ENCODE measurements around the gene HRH3. TPM values are rescaled to one million over a fixed set of nuclear protein-coding genes. Genes with fewer than 3 reads are reported as not detected.

Gene HRH3
- total and polyA plus RNA-seq, 2 donors = 0.10 to 0.16 TPM

GRCh38 chr20:62200491-62201172 lies 19.4 kb downstream of the HRH3 start:
- no peak overlapping the region for H3K27ac ChIP-seq (ENCODE audit: low read depth)
- 96% methylated on average over 38 of the region's 38 CpGs for WGBS
- no peaks in the 10 kb centered on the region for H3K4me1 ChIP-seq (ENCODE audit: insufficient read depth)
- H3K4me3 ChIP-seq (ENCODE audit: low read depth, low read length) = no peak overlapping the region
- no peak for DNase-seq (ENCODE audit: extremely low spot score)
- peaks cover 8% of the 10 kb centered on the region for H3K36me3 ChIP-seq (ENCODE audit: insufficient read depth)

GRCh38 chr20:62198931-62199330 lies 21.1 kb downstream of the HRH3 start:
- DNase-seq (ENCODE audit: extremely low spot score) = no peak
- Histone ChIP-seq H3K36me3 (ENCODE audit: insufficient read depth) (peaks cover 8% of the 10 kb centered on the region), H3K4me3 (ENCODE audit: low read depth, low read length) (no peak overlapping the region), H3K27ac (ENCODE audit: low read depth) (no peak overlapping the region), H3K4me1 (ENCODE audit: insufficient read depth) (no peaks in the 10 kb centered on the region)
- WGBS = 98% methylated on average over 18 of the region's 18 CpGs

GRCh38 chr20:62198496-62198895 lies 21.6 kb downstream of the HRH3 start:
- 95% methylated on average over 17 of the region's 17 CpGs for WGBS
- H3K4me1 ChIP-seq (ENCODE audit: insufficient read depth) = no peaks in the 10 kb centered on the region
- DNase-seq (ENCODE audit: extremely low spot score) = no peak
- peaks cover 8% of the 10 kb centered on the region for H3K36me3 ChIP-seq (ENCODE audit: insufficient read depth)
- no peak overlapping the region for H3K4me3 ChIP-seq (ENCODE audit: low read depth, low read length)
- no peak overlapping the region for H3K27ac ChIP-seq (ENCODE audit: low read depth)

DNA sequence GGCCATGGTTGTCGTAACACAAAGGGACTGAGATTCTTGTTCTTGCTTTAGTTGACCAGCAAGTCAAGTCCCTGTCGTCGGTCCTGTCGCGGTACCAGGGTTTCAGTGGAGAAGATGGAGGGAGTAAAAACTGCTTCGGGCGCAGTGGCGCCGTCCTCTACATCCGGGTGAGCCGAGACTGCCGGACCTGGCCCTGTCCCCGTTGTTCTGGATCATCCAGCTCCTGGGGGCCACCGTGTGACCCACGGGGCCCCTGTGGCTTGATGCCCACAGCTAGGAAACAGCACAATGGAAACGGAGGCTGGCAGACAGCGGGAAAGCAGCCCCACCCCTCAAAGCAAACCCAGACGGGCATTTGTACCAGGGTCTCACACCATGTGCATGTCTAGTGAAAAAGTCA lies 22.3 kb downstream of the HRH3 start:
- Histone ChIP-seq H3K4me3 (ENCODE audit: low read depth, low read length) (no peak overlapping the region), H3K4me1 (ENCODE audit: insufficient read depth) (no peaks in the 10 kb centered on the region), H3K36me3 (ENCODE audit: insufficient read depth) (peaks cover 8% of the 10 kb centered on the region), H3K27ac (ENCODE audit: low read depth) (no peak overlapping the region)
- 93% methylated on average over 18 of the region's 18 CpGs for WGBS
- DNase-seq (ENCODE audit: extremely low spot score) = no peak

DNA sequence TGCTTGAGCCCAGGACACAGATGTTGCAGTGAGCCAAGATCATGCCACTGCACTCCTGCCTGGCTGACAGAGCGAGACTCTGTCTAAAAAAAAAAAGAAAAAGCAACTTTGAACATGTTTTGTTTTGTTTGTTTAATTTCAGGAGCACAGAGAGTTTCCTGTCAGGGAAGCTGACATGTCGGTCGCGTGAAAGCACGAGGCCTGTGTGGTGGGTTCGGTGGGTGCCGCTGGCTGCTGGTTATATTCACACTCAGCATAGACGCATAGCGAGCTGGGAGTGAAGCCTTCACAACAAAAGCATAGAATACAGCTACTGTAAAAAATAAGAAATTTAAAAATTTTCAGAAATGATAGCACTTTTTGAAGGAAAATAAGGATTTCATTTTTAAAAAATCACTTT lies 22.8 kb downstream of the HRH3 start:
- DNase-seq (ENCODE audit: extremely low spot score) = no peak
- H3K4me3 ChIP-seq (ENCODE audit: low read depth, low read length) = no peak overlapping the region
- H3K4me1 ChIP-seq (ENCODE audit: insufficient read depth) = no peaks in the 10 kb centered on the region
- 93% methylated on average over 9 of the region's 9 CpGs for WGBS
- no peak overlapping the region for H3K27ac ChIP-seq (ENCODE audit: low read depth)
- peaks cover 8% of the 10 kb centered on the region for H3K36me3 ChIP-seq (ENCODE audit: insufficient read depth)

DNA sequence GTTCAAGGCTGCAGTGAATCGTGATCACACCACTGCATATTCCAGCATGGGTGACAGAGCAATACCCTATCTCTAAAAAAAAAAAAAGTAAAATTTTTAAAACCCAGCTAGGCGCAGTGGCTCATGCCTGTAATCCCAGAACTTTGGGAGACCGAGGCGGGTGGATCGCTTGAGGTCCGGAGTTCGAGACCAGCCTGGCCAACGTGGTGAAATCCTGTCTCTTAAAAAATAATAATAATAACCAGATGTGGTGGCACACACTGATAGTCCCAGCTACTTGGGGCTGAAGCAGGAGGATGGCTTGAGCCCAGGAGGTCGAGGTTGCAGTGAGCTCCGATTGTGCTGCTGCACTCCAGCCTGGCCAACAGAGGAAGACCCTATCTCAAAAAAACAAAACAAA lies 23.8 kb downstream of the HRH3 start:
- Histone ChIP-seq H3K36me3 (ENCODE audit: insufficient read depth) (peaks cover 6% of the 10 kb centered on the region), H3K27ac (ENCODE audit: low read depth) (no peak overlapping the region), H3K4me1 (ENCODE audit: insufficient read depth) (no peaks in the 10 kb centered on the region), H3K4me3 (ENCODE audit: low read depth, low read length) (no peak overlapping the region)
- WGBS = 96% methylated on average over 10 of the region's 10 CpGs
- no peak for DNase-seq (ENCODE audit: extremely low spot score)

- H3K4me3 ChIP-seq (ENCODE audit: low read depth, low read length) = no peak overlapping the region
- H3K4me1 ChIP-seq (ENCODE audit: insufficient read depth) = no peaks in the 10 kb centered on the region
- no peak for DNase-seq (ENCODE audit: extremely low spot score)
- peaks cover 3% of the 10 kb centered on the region for H3K36me3 ChIP-seq (ENCODE audit: insufficient read depth)
- H3K27ac ChIP-seq (ENCODE audit: low read depth) = no peak overlapping the region
- 94% methylated on average over 10 of the region's 10 CpGs for WGBS
Measured at GRCh38 chr20:62195736-62196135, 24.3 kb downstream of the HRH3 start.

DNA sequence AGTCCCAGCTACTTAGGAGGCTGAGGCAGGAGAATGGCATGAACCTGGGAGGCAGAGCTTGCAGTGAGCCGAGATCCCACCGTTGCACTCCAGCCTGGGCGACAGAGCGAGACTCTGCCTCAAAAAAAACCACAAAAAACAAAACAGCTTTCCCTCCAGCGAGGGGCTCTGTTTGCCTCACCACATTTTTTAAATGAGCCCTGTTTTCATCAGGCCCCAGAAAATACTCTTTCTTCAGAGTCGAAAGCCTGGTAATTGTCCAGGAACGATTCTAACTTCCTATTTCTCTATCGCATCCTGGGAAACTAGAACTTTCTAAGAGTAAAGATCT lies 25.0 kb downstream of the HRH3 start:
- DNase-seq (ENCODE audit: extremely low spot score) = no peak
- Histone ChIP-seq H3K4me3 (ENCODE audit: low read depth, low read length) (no peak overlapping the region), H3K36me3 (ENCODE audit: insufficient read depth) (peaks cover 2% of the 10 kb centered on the region), H3K27ac (ENCODE audit: low read depth) (no peak overlapping the region), H3K4me1 (ENCODE audit: insufficient read depth) (no peaks in the 10 kb centered on the region)
- WGBS = 85% methylated on average over 8 of the region's 8 CpGs

GRCh38 chr20:62193079-62194025 lies 26.7 kb downstream of the HRH3 start:
- Histone ChIP-seq H3K36me3 (ENCODE audit: insufficient read depth) (peaks cover 2% of the 10 kb centered on the region), H3K4me3 (ENCODE audit: low read depth, low read length) (no peak overlapping the region), H3K27ac (ENCODE audit: low read depth) (no peak overlapping the region), H3K4me1 (ENCODE audit: insufficient read depth) (no peaks in the 10 kb centered on the region)
- 89% methylated on average over 29 of the region's 29 CpGs for WGBS
- no peak for DNase-seq (ENCODE audit: extremely low spot score)

DNA sequence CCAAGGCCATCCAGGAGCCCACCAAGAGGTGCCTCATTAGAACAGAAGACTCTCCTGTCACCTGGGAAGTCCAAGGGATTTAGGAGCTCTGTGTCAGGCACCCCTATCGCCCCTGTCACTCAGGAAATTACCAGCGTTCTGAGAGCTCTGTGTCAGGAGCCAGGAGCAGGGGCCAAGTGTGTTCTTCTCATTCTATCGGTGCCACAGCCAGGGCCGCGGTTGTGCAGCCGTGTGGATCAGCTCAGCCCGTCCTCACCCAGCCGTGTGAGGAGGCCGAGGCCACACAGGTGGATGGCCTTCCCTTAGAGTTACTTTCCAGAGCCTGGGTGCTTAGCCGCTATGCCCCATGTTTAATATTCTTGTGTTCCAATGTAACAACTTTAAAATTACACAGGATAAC lies 27.4 kb downstream of the HRH3 start:
- WGBS = 86% methylated on average over 10 of the region's 10 CpGs
- Histone ChIP-seq H3K27ac (ENCODE audit: low read depth) (no peak overlapping the region), H3K4me3 (ENCODE audit: low read depth, low read length) (no peak overlapping the region), H3K4me1 (ENCODE audit: insufficient read depth) (no peaks in the 10 kb centered on the region), H3K36me3 (ENCODE audit: insufficient read depth) (no peaks in the 10 kb centered on the region)
- no peak for DNase-seq (ENCODE audit: extremely low spot score)

- no peak for DNase-seq (ENCODE audit: extremely low spot score)
- Histone ChIP-seq H3K4me3 (ENCODE audit: low read depth, low read length) (no peak overlapping the region), H3K4me1 (ENCODE audit: insufficient read depth) (no peaks in the 10 kb centered on the region), H3K27ac (ENCODE audit: low read depth) (no peak overlapping the region), H3K36me3 (ENCODE audit: insufficient read depth) (no peaks in the 10 kb centered on the region)
- 91% methylated on average over 14 of the region's 14 CpGs for whole genome bisulfite sequencing
Measured at GRCh38 chr20:62191781-62192559, 28.1 kb downstream of the HRH3 start.

GRCh38 chr20:62190639-62191411 lies 29.3 kb downstream of the HRH3 start:
- Histone ChIP-seq H3K27ac (ENCODE audit: low read depth) (no peak overlapping the region), H3K36me3 (ENCODE audit: insufficient read depth) (no peaks in the 10 kb centered on the region), H3K4me3 (ENCODE audit: low read depth, low read length) (no peak overlapping the region), H3K4me1 (ENCODE audit: insufficient read depth) (no peaks in the 10 kb centered on the region)
- 86% methylated on average over 25 of the region's 25 CpGs for WGBS
- no peak for DNase-seq (ENCODE audit: extremely low spot score)
